Breast epithelium (tissue), 3 donors: ENCODE results near the gene FKBP8.

Experiments used
- CTCF ChIP-seq, 3 donors: fragments of 450-650 bp; IDR thresholded peaks; one replicate each; pipeline ENCODE4 v1.5.1; 2016 to 2017; ENCODE audit warnings: antibody characterized with exemption in 3 of 3, mild to moderate bottlenecking in 3 of 3, moderate library complexity in 3 of 3
- POLR2A ChIP-seq: fragments of 450-650 bp; IDR thresholded peaks from one replicate; pipeline ENCODE4 v1.6.1; 2016; ENCODE audit warnings: antibody characterized with exemption, mild to moderate bottlenecking, moderate library complexity
- POLR2AphosphoS5 ChIP-seq, 3 donors: sonication (generic); formaldehyde crosslinking; IDR thresholded peaks; one replicate each; pipeline ENCODE4 v1.6.1; 2017; ENCODE audit warnings: antibody characterized with exemption in 3 of 3

GRCh38 chr19:18559685-18560084 lies 16.3 kb upstream of the FKBP8 start:
- TF ChIP-seq CTCF (IDR thresholded peaks at IDR 0.05) (no peak), POLR2A (no peak), POLR2AphosphoS5 (IDR thresholded peaks at IDR 0.05) (no peak)
